Activated CD8-positive, alpha-beta T cell treated with anti-CD3 and anti-CD28 coated beads, Interleukin-2, amount 10 ng/mL, durations not matched to agents 7 days and 5 days (primary cell): ENCODE results near the gene TUBGCP4. TPM values are rescaled to one million over a fixed set of nuclear protein-coding genes. Genes with fewer than 3 reads are reported as not detected.
"Not testable (repeated sequence)": the region's sequence is repeated elsewhere in the genome, so short reads cannot be mapped to it uniquely, and the experiment has no call there.

Source experiments
- ATAC-seq: fragments of 150-1000 bp; cut with Tn5 transposase; one replicate; pipeline ENCODE4 v1.10.0; 2021; ENCODE audit warnings: moderate library complexity
- CTCF ChIA-PET: fragments of 350-600 bp; sonication (Branson Sonifier 250); formaldehyde crosslinking; loops from one replicate; lab custom pipeline; 2021; ENCODE audit warnings: antibody characterized with exemption; lab: Charles Lee
- POLR2A ChIA-PET: fragments of 350-600 bp; sonication (Branson Sonifier 250); formaldehyde crosslinking; loops from one replicate; lab custom pipeline; 2021; ENCODE audit warnings: antibody characterized with exemption; lab: Charles Lee
- DNase-seq: peaks from one replicate; pipeline ENCODE4 v3.0.0-alpha.2; 2020
- H3K27ac Mint-ChIP-seq: one replicate; pipeline ENCODE4 v1.8.0; 2021; ENCODE audit warnings: mild to moderate bottlenecking, mixed read lengths
- H3K27me3 Mint-ChIP-seq: one replicate; pipeline ENCODE4 v1.8.0; 2021; ENCODE audit warnings: low read depth, mixed read lengths
- H3K36me3 Mint-ChIP-seq: one replicate; pipeline ENCODE4 v1.8.0; 2021; ENCODE audit warnings: low read depth, mixed read lengths
- H3K4me1 Mint-ChIP-seq: one replicate; pipeline ENCODE4 v1.8.0; 2021; ENCODE audit warnings: low read depth, mixed read lengths
- H3K4me3 Mint-ChIP-seq: one replicate; pipeline ENCODE4 v1.8.0; 2021; ENCODE audit warnings: mild to moderate bottlenecking, mixed read lengths
- H3K9me3 Mint-ChIP-seq: one replicate; pipeline ENCODE4 v1.8.0; 2022; ENCODE audit warnings: mixed read lengths; ENCODE audit not compliant: insufficient read depth
- total RNA-seq, 2 experiments: library from RNA; stranded (reverse); gene quantifications; one replicate each; pipeline ENCODE4 v1.2.3, GENCODE V29; 2021

Gene TUBGCP4
- total RNA-seq, 2 experiments from 2014 or later: 38.9 to 41.7 TPM

DNA sequence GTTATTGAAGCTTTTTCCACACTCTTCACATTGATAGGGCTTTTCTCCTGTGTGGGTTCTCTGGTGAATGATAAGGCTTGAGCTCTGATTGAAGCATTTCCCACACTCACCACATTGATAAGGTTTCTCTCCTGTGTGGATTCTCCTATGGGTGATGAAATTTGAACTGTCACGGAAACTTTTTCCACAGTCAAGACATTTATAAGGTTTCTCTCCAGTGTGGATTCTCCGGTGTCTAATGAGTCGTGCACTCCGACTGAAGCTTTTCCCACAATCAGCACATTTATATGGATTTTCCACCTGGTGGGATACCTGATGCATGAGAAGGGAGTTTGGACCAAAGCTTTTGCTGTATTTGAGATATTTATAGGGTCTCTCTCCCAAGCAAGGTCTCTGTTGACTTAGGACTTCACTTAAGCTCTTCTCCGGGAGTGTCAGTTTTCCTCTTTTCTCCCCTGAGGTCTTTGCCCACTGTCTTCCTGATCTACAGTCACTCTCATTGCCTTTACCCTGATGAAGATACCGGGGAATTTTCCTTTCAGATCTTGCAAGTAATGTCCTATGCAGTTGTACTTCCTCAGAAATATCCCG lies 9.5 kb upstream of the TUBGCP4 start:
- DNase-seq (no peak), ATAC-seq (no peak)
- ChIA-PET CTCF (interaction anchor here (1.0 to 5.6 kb wide), 3 partner anchors 9 to 15 kb away, joined by 3 to 41 read pairs (median 4); partner anchors contain the start of genes TUBGCP4 and ZSCAN29), POLR2A (interaction anchor here (1.2 kb wide), 1 partner anchor 9 kb away, joined by 5 read pairs; the partner anchor contains the start of genes TUBGCP4 and ZSCAN29)
- Mint-ChIP-seq H3K4me1 (peaks cover 15% of the 10 kb centered on the region), H3K27me3 (no peaks in the 10 kb centered on the region), H3K36me3 (peaks cover 85% of the 10 kb centered on the region), H3K4me3 (no peak overlapping the region), H3K27ac (no peak overlapping the region), H3K9me3 (peaks cover 51% of the 10 kb centered on the region)

DNA sequence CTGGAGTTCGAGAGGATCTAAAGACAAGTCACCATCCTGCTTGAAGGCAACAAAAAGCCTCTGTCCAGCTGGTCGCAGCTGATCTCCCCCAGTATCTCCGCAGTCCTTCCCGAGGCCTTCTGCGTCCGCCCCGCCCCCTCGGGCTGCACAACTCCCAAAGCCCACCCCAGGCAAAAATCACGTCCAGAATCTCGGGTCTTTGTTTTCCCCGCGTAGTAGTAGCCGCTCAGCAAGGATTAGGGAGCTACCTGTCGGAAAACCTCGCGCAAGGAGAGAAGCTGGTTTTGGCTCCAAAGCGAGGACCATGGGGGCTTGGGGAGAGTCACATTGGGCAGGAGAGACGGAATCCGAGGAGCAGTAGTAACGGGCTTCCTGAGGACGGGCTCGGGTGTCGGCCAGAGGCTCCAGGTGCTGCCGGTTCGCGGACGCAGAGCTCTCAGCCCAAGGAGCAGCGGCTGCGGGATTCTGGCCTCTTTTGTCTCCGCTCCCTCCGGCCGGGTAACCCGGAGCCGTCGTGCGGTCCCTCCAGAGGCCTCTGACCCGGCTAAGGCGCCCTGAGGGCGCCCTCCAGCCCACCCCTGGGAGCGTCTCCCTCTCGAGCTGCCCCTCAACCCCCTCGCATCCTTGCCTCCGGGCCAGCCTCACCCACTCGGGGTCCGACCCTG lies 459 bp upstream of the TUBGCP4 start:
- ATAC-seq: peak; percentile 1

DNA sequence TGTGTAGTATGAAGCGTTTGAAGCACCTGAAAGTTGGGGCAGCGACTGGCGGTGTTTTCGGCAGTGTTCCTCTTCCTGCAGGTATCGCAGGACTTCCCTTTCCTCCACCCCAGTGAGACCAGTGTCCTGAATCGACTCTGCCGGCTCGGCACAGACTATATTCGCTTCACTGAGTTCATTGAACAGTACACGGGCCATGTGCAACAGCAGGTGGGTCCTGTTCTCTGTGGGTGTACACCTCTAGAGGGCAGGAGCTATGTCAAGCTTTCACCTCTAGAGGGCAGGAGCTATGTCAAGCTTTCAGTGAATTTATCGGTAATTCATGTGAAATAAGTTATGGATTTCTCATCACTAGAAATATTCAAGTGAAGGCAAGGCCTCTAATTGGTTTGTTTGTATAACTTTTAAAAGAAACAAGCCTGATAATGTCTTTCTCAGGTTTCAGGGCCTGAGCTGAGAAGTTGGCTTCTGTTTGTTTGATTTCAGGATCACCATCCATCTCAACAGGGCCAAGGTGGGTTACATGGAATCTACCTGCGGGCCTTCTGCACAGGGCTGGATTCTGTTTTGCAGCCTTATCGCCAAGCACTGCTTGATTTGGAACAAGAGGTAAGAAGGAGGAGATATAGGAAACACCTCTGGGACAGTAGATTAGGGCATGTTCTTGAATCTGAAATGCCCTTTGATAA lies 5.3 kb downstream of the TUBGCP4 start:
- DNase-seq (peak; percentile 62), ATAC-seq (peak; percentile 66)
- H3K4me1 Mint-ChIP-seq: peaks cover 24% of the 10 kb centered on the region
- no peak overlapping the region for H3K4me3 Mint-ChIP-seq
- no peaks in the 10 kb centered on the region for H3K27me3 Mint-ChIP-seq
- peaks cover 47% of the 10 kb centered on the region for H3K36me3 Mint-ChIP-seq
- POLR2A ChIA-PET: no interaction called here
- CTCF ChIA-PET: interaction anchor here (0.6 to 3.3 kb wide), 26 partner anchors 9 to 181 kb away, joined by 3 to 41 read pairs (median 4); no protein-coding TSS in a partner anchor
- no peak overlapping the region for H3K27ac Mint-ChIP-seq
- H3K9me3 Mint-ChIP-seq: no peaks in the 10 kb centered on the region

More for the DNA sequence above, 459 bp upstream of the TUBGCP4 start:
- ChIA-PET CTCF (interaction anchor here (0.6 to 3.2 kb wide), 10 partner anchors 10 to 902 kb away, joined by 3 to 14 read pairs (median 4); no protein-coding TSS in a partner anchor), POLR2A (interaction anchor here (0.6 to 1.5 kb wide), 7 partner anchors 8 to 162 kb away, joined by 3 to 5 read pairs (median 3); partner anchors contain the start of gene LCMT2)
- peak overlapping the region; percentile 85 for H3K27ac Mint-ChIP-seq
- peaks cover 49% of the 10 kb centered on the region for H3K36me3 Mint-ChIP-seq
- peaks cover 6% of the 10 kb centered on the region for H3K9me3 Mint-ChIP-seq
- DNase-seq: peak; percentile 23
- peak overlapping the region; percentile 91 for H3K4me3 Mint-ChIP-seq
- peaks cover 48% of the 10 kb centered on the region for H3K4me1 Mint-ChIP-seq
- no peaks in the 10 kb centered on the region for H3K27me3 Mint-ChIP-seq

DNA sequence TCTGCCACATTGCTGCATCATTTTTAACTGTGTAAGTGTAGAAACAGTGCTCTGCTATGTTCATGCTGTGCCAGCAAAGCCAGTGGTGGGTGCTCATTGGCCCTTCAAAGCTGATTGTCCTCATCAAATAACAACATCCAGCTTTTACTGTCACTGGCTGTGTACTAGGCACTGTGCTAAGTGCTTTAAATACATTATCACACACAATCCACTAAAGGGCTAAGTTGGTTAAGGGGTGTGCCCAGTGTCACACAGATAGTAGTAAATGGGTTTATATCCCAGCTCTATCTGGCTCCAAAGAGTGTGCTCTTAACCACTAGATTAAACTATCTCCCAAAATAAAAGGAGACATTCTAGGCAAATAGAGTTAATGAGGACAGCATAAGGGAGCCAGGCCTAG lies 7.7 kb downstream of the TUBGCP4 start:
- ChIA-PET CTCF (interaction anchor here (3.3 kb wide), 1 partner anchor 15 kb away, joined by 41 read pairs; no protein-coding TSS in a partner anchor), POLR2A (interaction anchor here (0.9 kb wide), 1 partner anchor 9 kb away, joined by 3 read pairs; no protein-coding TSS in a partner anchor)
- Mint-ChIP-seq H3K9me3 (no peaks in the 10 kb centered on the region), H3K27me3 (no peaks in the 10 kb centered on the region), H3K4me1 (peaks cover 10% of the 10 kb centered on the region), H3K4me3 (no peak overlapping the region), H3K36me3 (peaks cover 56% of the 10 kb centered on the region), H3K27ac (no peak overlapping the region)
- ATAC-seq: no peak
- DNase-seq: no peak

DNA sequence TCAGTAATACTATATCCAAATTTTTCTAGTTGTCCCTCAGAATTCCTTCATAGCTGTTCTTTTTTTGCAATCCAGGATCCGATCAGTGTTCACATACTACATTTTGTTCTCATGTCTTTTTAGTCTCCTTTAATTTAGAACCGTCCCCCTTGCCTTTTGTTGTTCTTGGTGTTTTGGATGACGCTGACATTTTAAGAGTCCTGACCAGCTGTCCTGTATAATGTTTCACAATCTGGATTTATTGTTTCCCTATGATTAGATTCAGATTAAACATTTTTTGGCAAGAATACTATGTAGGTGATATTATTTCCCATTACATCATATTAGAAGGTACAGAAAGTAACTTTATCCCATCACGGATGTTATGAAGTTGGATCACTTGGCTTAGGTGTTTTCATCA lies 11.4 kb downstream of the TUBGCP4 start:
- DNase-seq (no peak), ATAC-seq (no peak)

DNA sequence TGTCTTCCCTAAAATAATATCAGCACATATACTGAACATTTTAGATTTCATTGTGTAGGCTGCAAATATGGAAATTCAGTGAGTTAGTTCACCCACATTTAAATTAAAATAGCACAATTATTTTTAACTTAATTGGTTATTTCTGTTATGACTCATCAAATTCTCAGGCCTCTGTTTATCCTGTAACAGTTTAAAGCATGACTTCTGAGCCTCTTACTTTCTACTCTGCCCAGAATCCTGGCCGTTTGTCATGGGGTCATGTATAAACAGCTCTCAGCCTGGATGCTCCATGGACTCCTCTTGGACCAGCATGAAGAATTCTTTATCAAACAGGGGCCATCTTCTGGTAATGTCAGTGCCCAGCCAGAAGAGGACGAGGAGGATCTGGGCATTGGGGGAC lies 12.2 kb downstream of the TUBGCP4 start:
- Mint-ChIP-seq H3K4me3 (no peak overlapping the region), H3K4me1 (peaks cover under 1% of the 10 kb centered on the region), H3K27ac (no peak overlapping the region), H3K27me3 (no peaks in the 10 kb centered on the region), H3K9me3 (no peaks in the 10 kb centered on the region), H3K36me3 (peaks cover 66% of the 10 kb centered on the region)
- POLR2A ChIA-PET: no interaction called here
- CTCF ChIA-PET: interaction anchor here (1.2 kb wide), 1 partner anchor 11 kb away, joined by 3 read pairs; no protein-coding TSS in a partner anchor
- DNase-seq (no peak), ATAC-seq (no peak)

More for the DNA sequence above, 11.4 kb downstream of the TUBGCP4 start:
- Mint-ChIP-seq H3K4me3 (no peak overlapping the region), H3K4me1 (peaks cover 3% of the 10 kb centered on the region), H3K36me3 (peaks cover 67% of the 10 kb centered on the region), H3K9me3 (no peaks in the 10 kb centered on the region), H3K27ac (no peak overlapping the region), H3K27me3 (no peaks in the 10 kb centered on the region)
- POLR2A ChIA-PET: no interaction called here
- CTCF ChIA-PET: interaction anchor here (0.8 to 1.1 kb wide), 2 partner anchors 8 to 11 kb away, joined by 3 to 4 read pairs; partner anchors contain the start of genes TUBGCP4 and ZSCAN29

DNA sequence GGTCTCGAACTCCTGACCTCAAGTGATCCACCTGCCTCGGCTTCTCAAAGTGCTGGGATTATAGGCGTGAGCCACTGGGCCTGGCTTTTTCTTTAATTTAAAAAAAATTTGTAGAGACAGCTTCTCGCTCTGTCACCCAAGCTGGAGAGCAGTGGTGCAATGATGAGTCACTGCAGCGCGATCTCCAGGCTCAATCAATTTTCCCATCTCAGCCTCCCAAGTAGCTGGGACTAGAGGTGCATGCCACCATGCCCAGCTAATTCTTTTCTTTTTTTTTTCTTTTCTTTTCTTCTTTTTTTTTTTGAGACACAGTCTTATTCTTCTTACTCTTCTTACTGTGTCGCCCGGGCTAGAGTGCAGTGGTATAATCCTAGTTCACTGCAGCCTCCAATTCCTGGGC lies 19.8 kb downstream of the TUBGCP4 start:
- Mint-ChIP-seq H3K4me1 (no peaks in the 10 kb centered on the region), H3K36me3 (peaks cover 48% of the 10 kb centered on the region), H3K27me3 (no peaks in the 10 kb centered on the region), H3K9me3 (no peaks in the 10 kb centered on the region), H3K4me3 (no peak overlapping the region), H3K27ac (peak overlapping the region; percentile 32)
- POLR2A ChIA-PET: no interaction called here
- no peak for ATAC-seq
- DNase-seq: no peak
- CTCF ChIA-PET: interaction anchor here (0.9 to 1.7 kb wide), 3 partner anchors 9 to 18 kb away, joined by 3 to 8 read pairs (median 4); no protein-coding TSS in a partner anchor

DNA sequence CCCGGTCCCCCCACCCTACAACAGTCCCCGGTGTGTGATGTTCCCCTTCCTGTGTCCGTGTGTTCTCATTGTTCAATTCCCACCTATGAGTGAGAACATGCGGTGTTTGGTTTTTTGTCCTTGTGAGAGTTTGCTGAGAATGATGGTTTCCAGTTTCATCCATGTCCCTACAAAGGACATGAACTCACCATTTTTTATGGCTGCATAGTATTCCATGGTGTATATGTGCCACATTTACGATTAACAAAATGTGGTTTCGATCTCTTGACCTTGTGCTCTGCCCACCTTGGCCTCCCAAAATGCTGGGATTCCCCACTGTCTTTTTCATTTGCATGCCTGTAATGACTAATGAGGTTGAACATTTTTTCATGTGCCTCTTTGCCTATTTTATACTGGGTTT lies 22.7 kb downstream of the TUBGCP4 start:
- CTCF ChIA-PET, H3K4me1 Mint-ChIP-seq, DNase-seq, H3K27me3 Mint-ChIP-seq, POLR2A ChIA-PET, H3K4me3 Mint-ChIP-seq, H3K27ac Mint-ChIP-seq, ATAC-seq, H3K9me3 Mint-ChIP-seq: not testable (repeated sequence)
- peaks cover 43% of the 10 kb centered on the region for H3K36me3 Mint-ChIP-seq

DNA sequence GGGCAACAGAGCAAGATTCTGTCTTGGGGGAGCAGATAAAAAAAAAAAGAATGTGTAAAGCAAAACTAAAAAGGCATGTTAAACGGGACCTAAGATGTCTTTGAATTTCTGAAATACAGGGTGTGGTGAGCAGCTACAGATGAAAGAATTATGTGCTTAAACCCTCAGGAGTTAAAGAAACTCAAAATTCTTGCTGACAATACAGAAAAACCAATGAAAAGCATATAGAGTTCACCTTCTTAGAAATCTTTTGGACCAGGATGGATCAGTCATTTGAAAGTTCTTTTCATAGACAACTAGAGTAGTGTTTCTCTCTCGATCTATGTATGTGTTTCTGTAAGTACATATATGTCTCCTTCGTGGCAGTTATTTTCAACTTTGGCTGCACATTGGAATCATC lies 31.4 kb downstream of the TUBGCP4 start:
- Mint-ChIP-seq H3K4me1 (peaks cover 5% of the 10 kb centered on the region), H3K36me3 (peaks cover 66% of the 10 kb centered on the region), H3K27ac (no peak overlapping the region), H3K4me3 (no peak overlapping the region), H3K27me3 (no peaks in the 10 kb centered on the region), H3K9me3 (no peaks in the 10 kb centered on the region)
- ATAC-seq (no peak), DNase-seq (no peak)
- ChIA-PET CTCF (interaction anchor here (1.4 kb wide), 1 partner anchor 25 kb away, joined by 5 read pairs; no protein-coding TSS in a partner anchor), POLR2A (no interaction called here)

DNA sequence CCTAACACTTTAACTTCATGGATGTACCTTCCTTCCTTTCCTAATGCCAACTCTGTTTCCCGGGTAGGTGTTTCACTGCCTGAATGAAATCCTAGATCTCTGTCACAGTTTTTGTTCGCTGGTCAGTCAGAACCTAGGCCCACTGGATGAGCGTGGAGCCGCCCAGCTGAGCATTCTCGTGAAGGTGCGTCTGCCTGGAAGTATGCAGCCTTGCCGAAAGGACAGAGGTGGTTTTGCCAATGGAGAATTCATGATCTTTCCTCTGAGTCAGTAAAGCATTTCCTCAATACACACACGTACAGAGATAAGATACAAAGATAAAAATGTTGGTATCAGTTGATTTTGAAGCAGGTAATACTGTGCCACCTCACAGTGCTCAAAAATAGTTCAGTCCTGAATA lies 32.7 kb downstream of the TUBGCP4 start:
- Mint-ChIP-seq H3K4me1 (peaks cover 5% of the 10 kb centered on the region), H3K36me3 (peaks cover 71% of the 10 kb centered on the region), H3K27me3 (no peaks in the 10 kb centered on the region), H3K9me3 (no peaks in the 10 kb centered on the region), H3K27ac (no peak overlapping the region), H3K4me3 (no peak overlapping the region)
- no peak for ATAC-seq
- DNase-seq: no peak
- CTCF ChIA-PET: no interaction called here
- POLR2A ChIA-PET: no interaction called here

DNA sequence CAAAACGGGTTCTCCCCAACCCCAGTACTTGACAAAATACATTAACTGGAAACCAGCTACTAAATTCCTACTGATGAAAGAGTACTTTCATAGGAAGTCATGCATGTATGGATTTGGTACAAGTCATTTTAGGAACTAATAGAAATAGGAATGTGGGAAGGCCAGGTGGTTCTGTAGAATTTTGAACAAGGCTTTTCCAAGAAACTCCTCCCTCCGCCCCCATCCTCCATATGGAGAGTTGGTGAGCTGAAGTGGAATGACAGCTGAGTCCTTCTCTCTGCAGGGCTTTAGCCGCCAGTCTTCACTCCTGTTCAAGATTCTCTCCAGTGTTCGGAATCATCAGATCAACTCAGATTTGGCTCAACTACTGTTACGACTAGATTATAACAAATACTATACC lies 33.2 kb downstream of the TUBGCP4 start:
- ChIA-PET CTCF (no interaction called here), POLR2A (no interaction called here)
- ATAC-seq (no peak), DNase-seq (no peak)
- no peak overlapping the region for H3K27ac Mint-ChIP-seq
- H3K27me3 Mint-ChIP-seq: no peaks in the 10 kb centered on the region
- peaks cover 71% of the 10 kb centered on the region for H3K36me3 Mint-ChIP-seq
- H3K4me3 Mint-ChIP-seq: no peak overlapping the region
- peaks cover 5% of the 10 kb centered on the region for H3K4me1 Mint-ChIP-seq
- no peaks in the 10 kb centered on the region for H3K9me3 Mint-ChIP-seq
